Skeletal muscle tissue (tissue), 4 donors: ENCODE results near the gene NT5DC2. TPM values are rescaled to one million over a fixed set of nuclear protein-coding genes. Genes with fewer than 3 reads are reported as not detected.

Source experiments
- H3K27ac ChIP-seq: one replicate; pipeline ENCODE4 v1.7.0; 2013; ENCODE audit warnings: mild to moderate bottlenecking, low read depth, low read length, inconsistent platforms
- H3K27me3 ChIP-seq, 3 donors: one replicate each; pipeline ENCODE4 v1.7.0; 2013; ENCODE audit warnings: low read length in 3 of 3; ENCODE audit not compliant: control insufficient read depth in 3 of 3, insufficient read depth in 3 of 3
- H3K36me3 ChIP-seq, 3 donors: one replicate each; pipeline ENCODE4 v1.7.0; 2013; ENCODE audit warnings: low read length in 3 of 3; ENCODE audit not compliant: control insufficient read depth in 3 of 3, insufficient read depth in 3 of 3
- H3K4me1 ChIP-seq, 3 donors: one replicate each; pipeline ENCODE4 v1.7.0; 2013; ENCODE audit warnings: low read length in 3 of 3, mild to moderate bottlenecking in 3 of 3; ENCODE audit not compliant: control insufficient read depth in 3 of 3, insufficient read depth in 3 of 3
- H3K4me3 ChIP-seq, 3 donors: one replicate each; pipeline ENCODE4 v1.7.0; 2013; ENCODE audit warnings: low read length in 3 of 3
- H3K9ac ChIP-seq, 3 donors: one replicate each; pipeline ENCODE4 v1.7.0; 2013; ENCODE audit warnings: low read length in 3 of 3, mild to moderate bottlenecking in 3 of 3, moderate library complexity in 2 of 3, low read depth in 1 of 3
- H3K9me3 ChIP-seq, 3 donors: one replicate each; pipeline ENCODE4 v1.7.0; 2013; ENCODE audit warnings: low read length in 3 of 3; ENCODE audit not compliant: control insufficient read depth in 3 of 3
- total RNA-seq: library from RNA; depleted of rRNA; stranded (reverse); fragments of >200 nt; gene quantifications from one replicate; pipeline ENCODE4 v1.2.3, GENCODE V29; 2014
- donor health status: Osteomylitis.

NT5DC2 gene
- 20.9 TPM for total RNA-seq

DNA sequence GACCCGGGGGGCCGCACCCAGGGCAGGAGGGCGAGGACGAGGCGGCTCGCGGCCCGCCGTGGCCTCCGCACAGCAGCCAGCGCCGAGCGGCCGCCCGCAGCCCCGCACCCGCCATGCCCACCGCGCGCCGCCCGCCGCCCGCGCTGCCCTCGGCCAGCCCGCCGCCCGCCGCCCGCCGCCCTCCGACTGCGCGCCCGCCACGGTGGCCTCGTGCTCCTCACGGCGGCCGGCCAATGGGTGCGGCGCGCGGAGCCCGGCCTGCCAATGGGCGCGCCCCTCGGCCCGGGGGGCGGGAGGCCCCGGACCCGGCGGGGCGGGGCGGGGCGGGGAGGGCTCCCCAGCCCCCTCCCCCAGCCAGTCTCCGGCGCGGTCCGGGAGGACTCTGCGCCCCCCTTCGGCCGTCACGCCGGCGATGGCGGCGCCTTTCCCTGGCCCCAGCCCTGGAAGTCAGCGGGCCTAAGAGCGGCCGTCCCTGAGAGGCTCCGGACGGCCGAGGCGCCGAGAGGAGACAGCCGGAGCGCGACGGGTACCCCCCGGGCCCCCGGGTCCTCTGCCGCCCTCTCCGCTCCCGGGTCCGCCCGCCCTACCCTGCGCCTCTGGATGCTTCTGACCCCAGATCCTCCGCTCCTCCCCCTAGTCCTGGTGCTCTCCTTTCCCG lies at the start of gene NT5DC2:
TSS of gene NT5DC2 (minus strand) at position 235 of the 658 bp plus-strand sequence. CDS start at position 115, 120 bp downstream.
- peaks cover 0 to 3% (median 0%) of the 10 kb centered on the region in 3 donors for H3K27me3 ChIP-seq
- H3K36me3 ChIP-seq, result peaks cover 0 to 4% (median 0%) of the 10 kb centered on the region in 3 donors
- peak within 1 kb of the TSS; percentile 44 for H3K27ac ChIP-seq
- peaks cover 54 to 74% (median 63%) of the 10 kb centered on the region in 3 donors for H3K4me1 ChIP-seq
- peak within 1 kb of the TSS in 2 of 3 donors; percentile 53 to 71 for H3K9ac ChIP-seq
- no peaks in the 10 kb centered on the region for H3K9me3 ChIP-seq
- H3K4me3 ChIP-seq, result peak within 1 kb of the TSS; percentile 30 to 61 (median 60)

DNA sequence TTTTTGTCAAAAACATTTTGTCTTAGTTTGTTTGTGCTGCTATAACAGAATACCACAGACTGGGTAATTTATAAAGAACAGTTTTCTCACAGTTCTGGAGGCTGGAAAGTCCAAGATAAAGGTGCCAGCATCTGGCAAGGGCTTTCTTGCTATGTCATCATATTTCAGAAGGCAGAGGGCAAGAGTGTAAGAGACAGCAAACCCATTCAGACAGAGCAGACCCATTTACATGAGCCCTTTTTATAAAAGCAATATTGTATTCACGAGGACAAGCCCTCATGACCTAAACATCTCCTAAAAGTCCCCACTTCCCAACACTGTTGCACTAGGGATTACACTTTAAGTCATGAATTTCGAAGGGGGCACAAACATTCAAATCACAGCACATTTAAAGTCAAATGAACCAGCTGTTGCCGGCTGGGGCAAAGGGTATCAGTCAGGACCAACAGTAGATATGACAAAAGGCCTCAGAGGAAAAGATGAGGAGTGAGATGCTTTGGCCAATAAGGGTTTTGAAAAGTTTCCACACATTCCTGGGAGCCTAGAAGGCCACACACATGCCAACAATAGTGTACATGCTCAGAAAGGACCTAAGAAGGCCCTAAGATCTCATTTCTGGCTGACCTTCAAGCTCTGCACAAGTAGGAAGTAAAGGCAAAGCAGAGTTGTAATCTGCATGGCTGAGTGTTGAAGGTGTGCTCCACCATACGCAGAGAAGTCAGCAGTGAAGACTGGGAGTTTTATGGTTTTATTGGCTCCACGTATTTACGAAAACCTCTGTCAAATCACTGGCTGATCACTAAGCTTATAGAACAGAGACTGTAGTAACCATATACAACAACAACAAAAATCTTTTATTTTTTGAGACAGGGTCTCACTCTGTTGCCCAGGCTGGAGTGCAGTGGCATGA lies 40.7 kb upstream of the NT5DC2 start:
- peaks cover 0 to 2% (median 0%) of the 10 kb centered on the region in 3 donors for H3K4me1 ChIP-seq
- H3K27ac ChIP-seq, result no peak overlapping the region
- no peak overlapping the region for H3K4me3 ChIP-seq
- H3K9me3 ChIP-seq, result no peaks in the 10 kb centered on the region
- no peak overlapping the region for H3K9ac ChIP-seq
- peaks cover 13 to 43% (median 42%) of the 10 kb centered on the region in 3 donors for H3K36me3 ChIP-seq
- H3K27me3 ChIP-seq, result no peaks in the 10 kb centered on the region

DNA sequence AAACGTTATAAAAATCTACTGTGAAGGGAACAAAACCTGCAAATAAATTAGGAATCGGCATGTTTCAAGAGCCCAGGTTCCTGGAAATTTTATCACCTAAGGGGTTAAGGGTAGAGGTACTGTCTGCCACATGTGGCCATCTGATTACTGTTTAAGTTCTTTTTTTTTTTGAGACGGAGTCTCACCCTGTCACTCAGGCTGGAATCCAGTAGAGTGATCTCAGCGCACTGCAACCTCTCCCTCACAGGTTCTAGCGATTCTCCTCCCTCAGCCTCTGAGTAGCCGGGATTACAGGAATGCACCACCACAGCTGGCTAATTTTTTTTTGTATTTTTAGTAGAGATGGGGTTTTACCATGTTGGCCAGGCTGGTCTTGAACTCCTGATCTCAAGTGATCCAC lies 38.6 kb upstream of the NT5DC2 start:
- Histone ChIP-seq H3K27ac (no peak overlapping the region), H3K9ac (no peak overlapping the region), H3K36me3 (peaks cover 0 to 24% (median 23%) of the 10 kb centered on the region in 3 donors), H3K9me3 (no peaks in the 10 kb centered on the region), H3K27me3 (no peaks in the 10 kb centered on the region), H3K4me1 (peaks cover 0 to 2% (median 0%) of the 10 kb centered on the region in 3 donors), H3K4me3 (no peak overlapping the region)

DNA sequence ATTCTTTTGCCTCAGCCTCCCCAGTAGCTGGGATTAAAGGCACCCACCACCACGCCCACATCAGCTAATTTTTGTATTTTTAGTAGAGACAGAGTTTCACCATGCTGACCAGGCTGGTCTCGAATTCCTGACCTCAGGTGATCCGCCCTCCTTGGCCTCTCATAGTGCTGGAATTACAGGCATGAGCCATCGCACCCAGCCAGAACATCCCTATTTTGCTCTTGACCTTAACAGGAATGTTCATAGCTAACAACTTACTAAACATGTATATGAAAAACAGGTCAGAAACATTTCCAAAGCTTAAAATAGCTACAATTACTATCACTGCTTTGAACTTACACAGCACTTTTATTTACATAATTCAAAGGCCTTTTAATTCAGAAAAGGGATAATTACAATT lies 36.4 kb upstream of the NT5DC2 start:
- Histone ChIP-seq H3K36me3 (peaks cover 0 to 13% (median 13%) of the 10 kb centered on the region in 3 donors), H3K9ac (no peak overlapping the region), H3K4me3 (no peak overlapping the region), H3K27ac (no peak overlapping the region), H3K27me3 (no peaks in the 10 kb centered on the region), H3K9me3 (no peaks in the 10 kb centered on the region), H3K4me1 (peaks cover 0 to 2% (median 0%) of the 10 kb centered on the region in 3 donors)

DNA sequence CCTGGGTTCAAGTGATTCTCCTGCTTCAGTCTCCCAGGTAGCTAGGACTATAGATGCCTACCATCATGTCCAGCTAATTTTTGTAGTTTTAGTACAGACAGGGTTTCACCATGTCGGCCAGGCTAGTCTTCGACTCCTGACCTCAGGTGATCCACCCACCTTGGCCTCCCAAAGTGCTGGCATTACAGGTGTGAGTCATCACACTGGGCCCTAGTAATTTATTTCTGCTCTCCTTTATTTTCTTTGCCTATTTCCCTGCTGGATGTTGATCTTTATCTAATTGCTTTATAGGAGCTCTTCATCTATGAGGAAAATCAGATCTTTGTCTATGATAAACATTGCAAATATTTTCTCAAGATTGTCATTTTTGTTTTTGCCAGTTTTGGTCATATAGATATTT lies 34.4 kb upstream of the NT5DC2 start:
- H3K9ac ChIP-seq, result no peak overlapping the region
- no peak overlapping the region for H3K4me3 ChIP-seq
- no peaks in the 10 kb centered on the region for H3K27me3 ChIP-seq
- peaks cover 0 to 2% (median 0%) of the 10 kb centered on the region in 3 donors for H3K4me1 ChIP-seq
- no peaks in the 10 kb centered on the region for H3K9me3 ChIP-seq
- H3K36me3 ChIP-seq, result peaks cover 2 to 12% (median 12%) of the 10 kb centered on the region in 3 donors
- H3K27ac ChIP-seq, result no peak overlapping the region

DNA sequence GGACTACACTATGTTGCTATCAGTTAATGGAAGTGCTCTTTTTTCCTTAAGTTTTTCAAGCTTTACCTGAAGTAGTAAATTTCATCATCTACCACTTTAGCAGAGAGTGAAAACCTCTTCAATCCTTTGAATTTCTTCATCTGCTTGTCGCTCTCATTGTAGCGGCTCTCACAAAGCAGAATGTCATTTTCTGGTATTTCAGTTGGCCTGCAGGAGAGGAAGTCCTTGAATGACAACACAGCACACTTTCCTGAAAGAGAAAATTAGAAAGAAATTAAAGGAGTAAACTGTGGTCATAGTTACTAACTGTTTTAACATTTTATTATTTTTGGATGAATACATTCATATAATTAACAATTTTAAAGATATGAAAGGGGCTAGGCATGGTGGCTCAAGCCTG lies 30.3 kb upstream of the NT5DC2 start:
- H3K36me3 ChIP-seq, result peaks cover 17 to 38% (median 38%) of the 10 kb centered on the region in 3 donors

DNA sequence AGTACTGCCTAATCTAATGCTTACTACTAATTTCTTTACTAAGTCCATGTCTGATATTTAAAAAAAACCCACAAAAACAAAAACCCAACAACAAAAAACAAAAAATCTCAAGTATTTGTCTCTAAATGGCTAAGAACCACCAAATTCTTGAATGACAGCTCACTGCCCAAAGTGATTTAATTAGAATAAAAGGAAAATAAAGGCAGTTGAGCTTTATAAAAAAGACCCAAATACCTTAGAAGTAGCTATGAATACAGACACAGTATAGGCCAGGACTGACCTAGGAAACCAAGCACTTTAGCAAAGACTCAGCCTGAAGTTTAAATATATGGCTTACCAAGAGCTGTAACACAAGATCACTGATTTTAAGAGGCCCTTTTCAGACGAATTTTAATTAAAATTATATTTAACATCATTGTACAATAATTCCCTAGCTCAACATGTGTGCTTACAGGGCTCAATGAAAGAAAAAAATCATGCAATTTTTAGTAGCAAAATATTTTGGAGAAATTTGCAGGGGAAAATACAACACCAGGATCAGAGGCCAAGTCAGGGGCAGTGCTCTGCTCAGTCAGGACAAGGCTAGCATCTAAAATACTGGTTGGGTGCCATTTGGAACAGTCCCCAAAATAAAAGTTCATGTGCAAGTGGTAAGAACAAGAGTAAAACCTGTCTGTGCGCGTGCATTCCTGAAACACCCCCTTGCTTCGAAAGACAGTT lies 27.5 kb upstream of the NT5DC2 start:
- no peak overlapping the region for H3K4me3 ChIP-seq
- no peaks in the 10 kb centered on the region for H3K4me1 ChIP-seq
- H3K27ac ChIP-seq, result no peak overlapping the region
- H3K9ac ChIP-seq, result no peak overlapping the region
- H3K27me3 ChIP-seq, result no peaks in the 10 kb centered on the region
- H3K9me3 ChIP-seq, result no peaks in the 10 kb centered on the region
- peaks cover 24 to 53% (median 48%) of the 10 kb centered on the region in 3 donors for H3K36me3 ChIP-seq

More for the DNA sequence above, 30.3 kb upstream of the NT5DC2 start:
- Histone ChIP-seq H3K27ac (no peak overlapping the region), H3K4me3 (no peak overlapping the region), H3K4me1 (no peaks in the 10 kb centered on the region), H3K9ac (no peak overlapping the region), H3K27me3 (no peaks in the 10 kb centered on the region), H3K9me3 (no peaks in the 10 kb centered on the region)

DNA sequence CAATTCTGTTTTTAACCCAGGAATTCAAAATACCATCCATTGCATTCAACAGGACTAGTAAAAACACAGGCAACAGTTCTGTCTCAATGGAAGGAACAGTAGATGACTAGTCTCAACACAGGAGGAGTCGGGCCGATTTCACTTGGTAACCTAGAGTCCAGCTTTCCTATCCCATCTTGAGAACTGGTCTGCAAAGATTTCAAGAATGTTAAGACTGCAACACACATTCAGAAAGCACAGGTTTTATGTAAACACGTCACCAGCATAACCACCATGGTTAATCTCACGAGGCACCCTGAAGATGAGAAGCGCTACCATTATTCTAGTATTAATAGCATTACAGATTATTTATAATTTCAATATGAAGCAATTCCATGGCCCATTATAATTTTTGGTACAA lies 24.8 kb upstream of the NT5DC2 start:
- H3K36me3 ChIP-seq, result peaks cover 32 to 56% (median 54%) of the 10 kb centered on the region in 3 donors

DNA sequence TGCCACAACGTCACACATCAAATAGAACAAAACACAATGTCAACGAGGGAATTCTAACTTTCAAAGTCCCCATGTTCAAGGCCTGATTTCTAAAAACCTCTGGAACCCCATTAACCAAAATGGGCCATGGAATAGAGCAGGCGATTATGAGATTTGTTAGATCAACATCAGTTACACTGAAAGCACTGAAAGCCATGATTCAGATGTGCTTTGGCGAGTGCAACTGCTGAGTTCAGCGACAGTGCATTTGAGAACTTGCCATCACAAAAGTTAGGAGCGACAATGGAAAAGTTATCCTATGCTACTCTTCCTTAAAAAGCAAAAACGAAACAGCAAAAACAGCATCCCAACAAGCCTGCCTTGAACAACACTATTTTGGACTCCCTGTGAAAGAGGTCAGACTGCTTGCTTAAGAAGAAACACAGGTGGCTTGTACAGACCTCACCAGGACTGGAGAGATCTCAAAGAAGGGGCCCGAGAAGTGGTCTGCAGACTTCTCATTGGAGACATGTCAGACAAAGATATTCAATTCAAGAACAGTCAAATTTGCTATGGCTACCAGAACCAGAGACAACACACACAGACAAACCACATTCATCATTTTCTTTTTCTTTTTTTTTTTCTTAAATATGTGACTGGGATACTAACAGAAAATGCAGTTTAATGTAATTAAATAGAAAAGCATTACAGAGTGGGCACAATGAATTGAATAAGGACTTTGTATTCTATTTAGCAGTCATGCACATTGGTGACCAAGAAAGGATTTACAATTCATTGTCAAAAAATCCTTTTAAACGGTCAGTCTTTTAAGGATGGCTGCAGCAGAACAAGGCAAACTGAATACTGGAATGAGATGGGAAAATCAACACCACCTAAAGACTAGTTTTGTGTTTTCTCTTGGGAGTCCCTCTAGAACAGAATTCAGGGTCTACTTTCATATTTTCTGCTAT lies 23.6 kb upstream of the NT5DC2 start:
- Histone ChIP-seq H3K27ac (no peak overlapping the region), H3K36me3 (peaks cover 29 to 53% (median 53%) of the 10 kb centered on the region in 3 donors), H3K4me3 (no peak overlapping the region), H3K9ac (no peak overlapping the region), H3K4me1 (no peaks in the 10 kb centered on the region), H3K27me3 (no peaks in the 10 kb centered on the region), H3K9me3 (no peaks in the 10 kb centered on the region)

More for the DNA sequence above, 24.8 kb upstream of the NT5DC2 start:
- no peak overlapping the region for H3K4me3 ChIP-seq
- no peaks in the 10 kb centered on the region for H3K9me3 ChIP-seq
- no peak overlapping the region for H3K9ac ChIP-seq
- no peaks in the 10 kb centered on the region for H3K4me1 ChIP-seq
- H3K27me3 ChIP-seq, result no peaks in the 10 kb centered on the region
- H3K27ac ChIP-seq, result no peak overlapping the region
